ENCODE results near the gene HDAC9.
A peak's percentile ranks its signal among the peaks of the same experiment; 100 is the strongest.

Gene HDAC9

DNA sequence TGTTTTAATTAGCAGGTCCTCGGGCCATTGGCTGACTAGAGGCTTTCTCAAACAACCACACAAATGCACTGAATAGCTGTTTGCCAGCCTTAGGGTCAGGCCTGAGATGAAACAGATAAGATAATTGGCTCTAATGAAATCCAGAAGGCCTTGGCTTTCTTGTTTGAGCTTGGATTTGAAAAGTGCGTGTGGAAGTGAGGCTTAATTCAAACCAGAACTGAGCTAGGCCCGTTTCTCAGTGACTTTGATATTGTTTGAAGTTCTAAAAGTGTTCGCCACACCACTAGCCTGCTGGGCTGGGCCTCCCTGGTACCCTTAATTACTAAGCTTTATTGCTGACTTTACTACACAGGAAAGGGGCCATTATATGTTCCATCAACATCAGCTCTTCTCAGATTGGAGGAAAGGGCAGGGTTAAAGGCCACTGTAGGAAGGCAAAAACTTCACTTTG is 351.2 kb downstream of the HDAC9 start (continued):
- TF ChIP-seq, protein P1, sequence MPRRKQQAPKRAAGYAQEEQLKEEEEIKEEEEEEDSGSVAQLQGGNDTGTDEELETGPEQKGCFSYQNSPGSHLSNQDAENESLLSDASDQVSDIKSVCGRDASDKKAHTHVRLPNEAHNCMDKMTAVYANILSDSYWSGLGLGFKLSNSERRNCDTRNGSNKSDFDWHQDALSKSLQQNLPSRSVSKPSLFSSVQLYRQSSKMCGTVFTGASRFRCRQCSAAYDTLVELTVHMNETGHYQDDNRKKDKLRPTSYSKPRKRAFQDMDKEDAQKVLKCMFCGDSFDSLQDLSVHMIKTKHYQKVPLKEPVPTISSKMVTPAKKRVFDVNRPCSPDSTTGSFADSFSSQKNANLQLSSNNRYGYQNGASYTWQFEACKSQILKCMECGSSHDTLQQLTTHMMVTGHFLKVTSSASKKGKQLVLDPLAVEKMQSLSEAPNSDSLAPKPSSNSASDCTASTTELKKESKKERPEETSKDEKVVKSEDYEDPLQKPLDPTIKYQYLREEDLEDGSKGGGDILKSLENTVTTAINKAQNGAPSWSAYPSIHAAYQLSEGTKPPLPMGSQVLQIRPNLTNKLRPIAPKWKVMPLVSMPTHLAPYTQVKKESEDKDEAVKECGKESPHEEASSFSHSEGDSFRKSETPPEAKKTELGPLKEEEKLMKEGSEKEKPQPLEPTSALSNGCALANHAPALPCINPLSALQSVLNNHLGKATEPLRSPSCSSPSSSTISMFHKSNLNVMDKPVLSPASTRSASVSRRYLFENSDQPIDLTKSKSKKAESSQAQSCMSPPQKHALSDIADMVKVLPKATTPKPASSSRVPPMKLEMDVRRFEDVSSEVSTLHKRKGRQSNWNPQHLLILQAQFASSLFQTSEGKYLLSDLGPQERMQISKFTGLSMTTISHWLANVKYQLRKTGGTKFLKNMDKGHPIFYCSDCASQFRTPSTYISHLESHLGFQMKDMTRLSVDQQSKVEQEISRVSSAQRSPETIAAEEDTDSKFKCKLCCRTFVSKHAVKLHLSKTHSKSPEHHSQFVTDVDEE (CRISPR knock-in tag; IDR thresholded peaks at IDR 0.05): peak; percentile 97
- TF ChIP-seq, protein P2, sequence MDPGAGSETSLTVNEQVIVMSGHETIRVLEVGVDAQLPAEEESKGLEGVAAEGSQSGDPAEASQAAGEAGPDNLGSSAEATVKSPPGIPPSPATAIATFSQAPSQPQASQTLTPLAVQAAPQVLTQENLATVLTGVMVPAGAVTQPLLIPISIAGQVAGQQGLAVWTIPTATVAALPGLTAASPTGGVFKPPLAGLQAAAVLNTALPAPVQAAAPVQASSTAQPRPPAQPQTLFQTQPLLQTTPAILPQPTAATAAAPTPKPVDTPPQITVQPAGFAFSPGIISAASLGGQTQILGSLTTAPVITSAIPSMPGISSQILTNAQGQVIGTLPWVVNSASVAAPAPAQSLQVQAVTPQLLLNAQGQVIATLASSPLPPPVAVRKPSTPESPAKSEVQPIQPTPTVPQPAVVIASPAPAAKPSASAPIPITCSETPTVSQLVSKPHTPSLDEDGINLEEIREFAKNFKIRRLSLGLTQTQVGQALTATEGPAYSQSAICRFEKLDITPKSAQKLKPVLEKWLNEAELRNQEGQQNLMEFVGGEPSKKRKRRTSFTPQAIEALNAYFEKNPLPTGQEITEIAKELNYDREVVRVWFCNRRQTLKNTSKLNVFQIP (CRISPR knock-in tag; IDR thresholded peaks at IDR 0.05; ENCODE audit: borderline replicate concordance, low read depth): no peak

DNA sequence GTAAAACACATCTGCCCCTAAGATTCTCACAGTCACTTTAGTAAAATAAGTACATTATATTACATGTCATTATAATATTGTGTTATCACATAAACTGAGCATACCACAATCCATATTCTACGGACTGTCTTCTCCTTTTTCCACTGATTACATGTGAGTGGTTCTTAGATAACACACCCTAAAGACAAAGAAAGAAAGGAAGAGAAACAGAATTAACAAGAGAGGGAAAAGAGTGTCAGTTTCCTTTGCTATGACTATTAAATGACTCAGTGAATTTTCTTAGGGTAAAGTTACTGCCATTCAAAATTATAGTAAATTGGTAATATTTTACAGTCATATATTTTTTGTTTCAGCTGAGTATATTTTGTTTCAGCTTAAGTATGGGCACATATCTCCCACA is 353.6 kb downstream of the HDAC9 start:
- no peak for TF ChIP-seq BACH2 (CRISPR knock-in tag; IDR thresholded peaks at IDR 0.05; ENCODE audit: borderline replicate concordance)
- TF ChIP-seq ZC3H10 (CRISPR knock-in tag; IDR thresholded peaks at IDR 0.05): no peak
- TF ChIP-seq ESRRG (CRISPR knock-in tag; IDR thresholded peaks at IDR 0.05): no peak
- no peak for TF ChIP-seq PPARA (CRISPR knock-in tag; IDR thresholded peaks at IDR 0.05; ENCODE audit: borderline replicate concordance)
- TF ChIP-seq ZNF565 (CRISPR knock-in tag; conservative IDR thresholded peaks at IDR 0.05; ENCODE audit: low read depth): no peak
- TF ChIP-seq, protein P2 (CRISPR knock-in tag; IDR thresholded peaks at IDR 0.05; ENCODE audit: borderline replicate concordance, low read depth): no peak
- no peak for TF ChIP-seq TCF4 (CRISPR knock-in tag; IDR thresholded peaks at IDR 0.05; ENCODE audit: borderline replicate concordance)
- no peak for ATAC-seq

DNA sequence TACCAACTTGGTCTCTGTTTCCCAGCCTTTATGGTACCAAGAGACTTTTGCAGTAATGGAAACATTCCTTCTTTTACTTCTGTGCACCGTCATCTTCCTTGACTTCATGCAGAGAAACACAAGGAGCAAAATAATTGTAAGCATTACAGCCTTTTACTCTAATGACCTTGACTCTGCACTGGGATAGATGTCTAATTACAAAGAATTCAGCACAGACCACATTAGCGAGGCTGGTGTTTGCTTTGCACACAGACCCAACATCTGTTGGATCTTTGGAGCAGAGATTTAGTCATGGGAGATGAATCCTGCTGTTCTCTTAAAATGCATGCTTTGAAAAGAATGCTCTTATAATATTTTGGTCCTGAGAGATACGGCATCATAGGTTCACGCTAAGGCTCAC is 360.2 kb downstream of the HDAC9 start:
- no peak for ATAC-seq
- TF ChIP-seq ISL1 (CRISPR knock-in tag; IDR thresholded peaks at IDR 0.05): no peak
- no peak for TF ChIP-seq ARNTL (CRISPR knock-in tag; IDR thresholded peaks at IDR 0.05; ENCODE audit: borderline replicate concordance, low read depth)
- no peak for TF ChIP-seq ZNF70 (CRISPR knock-in tag; IDR thresholded peaks at IDR 0.05)
- no peak for TF ChIP-seq ZNF8 (CRISPR knock-in tag; IDR thresholded peaks at IDR 0.05)
- TF ChIP-seq GLIS3 (CRISPR knock-in tag; IDR thresholded peaks at IDR 0.05): no peak
- 0 out of 2 replicates have a peak, but pooled peaks have one; percentile 17 for TF ChIP-seq TCF4 (CRISPR knock-in tag; IDR thresholded peaks at IDR 0.05; ENCODE audit: borderline replicate concordance)
- TF ChIP-seq CSDC2 (CRISPR knock-in tag; IDR thresholded peaks at IDR 0.05): no peak
- TF ChIP-seq, protein P3, sequence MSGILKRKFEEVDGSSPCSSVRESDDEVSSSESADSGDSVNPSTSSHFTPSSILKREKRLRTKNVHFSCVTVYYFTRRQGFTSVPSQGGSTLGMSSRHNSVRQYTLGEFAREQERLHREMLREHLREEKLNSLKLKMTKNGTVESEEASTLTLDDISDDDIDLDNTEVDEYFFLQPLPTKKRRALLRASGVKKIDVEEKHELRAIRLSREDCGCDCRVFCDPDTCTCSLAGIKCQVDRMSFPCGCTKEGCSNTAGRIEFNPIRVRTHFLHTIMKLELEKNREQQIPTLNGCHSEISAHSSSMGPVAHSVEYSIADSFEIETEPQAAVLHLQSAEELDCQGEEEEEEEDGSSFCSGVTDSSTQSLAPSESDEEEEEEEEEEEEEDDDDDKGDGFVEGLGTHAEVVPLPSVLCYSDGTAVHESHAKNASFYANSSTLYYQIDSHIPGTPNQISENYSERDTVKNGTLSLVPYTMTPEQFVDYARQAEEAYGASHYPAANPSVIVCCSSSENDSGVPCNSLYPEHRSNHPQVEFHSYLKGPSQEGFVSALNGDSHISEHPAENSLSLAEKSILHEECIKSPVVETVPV (CRISPR knock-in tag; IDR thresholded peaks at IDR 0.05): no peak

DNA sequence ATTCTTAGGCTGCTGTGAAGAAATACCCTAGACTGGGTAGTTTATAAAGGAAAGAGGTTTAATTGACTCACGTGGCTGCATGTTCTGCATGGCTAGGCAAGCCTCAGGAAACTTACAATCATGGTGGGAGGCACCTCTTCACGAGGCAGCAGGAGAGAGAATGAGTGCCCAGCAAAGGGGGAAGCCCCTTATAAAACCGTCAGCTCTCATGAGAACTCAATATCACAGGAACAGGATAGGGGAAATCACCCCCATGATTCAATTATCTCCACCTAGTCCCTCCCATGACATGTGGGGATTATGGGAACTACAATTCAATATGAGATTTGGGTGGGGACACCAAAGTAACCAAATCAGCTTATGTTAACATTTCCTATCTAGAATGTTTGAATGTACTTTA is 362.7 kb downstream of the HDAC9 start:
- TF ChIP-seq, protein P4, sequence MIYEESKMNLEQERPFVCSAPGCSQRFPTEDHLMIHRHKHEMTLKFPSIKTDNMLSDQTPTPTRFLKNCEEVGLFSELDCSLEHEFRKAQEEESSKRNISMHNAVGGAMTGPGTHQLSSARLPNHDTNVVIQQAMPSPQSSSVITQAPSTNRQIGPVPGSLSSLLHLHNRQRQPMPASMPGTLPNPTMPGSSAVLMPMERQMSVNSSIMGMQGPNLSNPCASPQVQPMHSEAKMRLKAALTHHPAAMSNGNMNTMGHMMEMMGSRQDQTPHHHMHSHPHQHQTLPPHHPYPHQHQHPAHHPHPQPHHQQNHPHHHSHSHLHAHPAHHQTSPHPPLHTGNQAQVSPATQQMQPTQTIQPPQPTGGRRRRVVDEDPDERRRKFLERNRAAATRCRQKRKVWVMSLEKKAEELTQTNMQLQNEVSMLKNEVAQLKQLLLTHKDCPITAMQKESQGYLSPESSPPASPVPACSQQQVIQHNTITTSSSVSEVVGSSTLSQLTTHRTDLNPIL (CRISPR knock-in tag; IDR thresholded peaks at IDR 0.05; ENCODE audit: low read depth): no peak
- TF ChIP-seq, protein P3 (CRISPR knock-in tag; IDR thresholded peaks at IDR 0.05): no peak
- TF ChIP-seq PPARA (CRISPR knock-in tag; IDR thresholded peaks at IDR 0.05; ENCODE audit: borderline replicate concordance) (no peak), ZFP3 (CRISPR knock-in tag; IDR thresholded peaks at IDR 0.05) (no peak), ARNTL (CRISPR knock-in tag; IDR thresholded peaks at IDR 0.05; ENCODE audit: borderline replicate concordance, low read depth) (no peak), ZNF565 (CRISPR knock-in tag; conservative IDR thresholded peaks at IDR 0.05; ENCODE audit: low read depth) (no peak), GLIS3 (CRISPR knock-in tag; IDR thresholded peaks at IDR 0.05) (no peak), ISL1 (CRISPR knock-in tag; IDR thresholded peaks at IDR 0.05) (no peak), OSR1 (CRISPR knock-in tag; IDR thresholded peaks at IDR 0.05) (no peak)
- TF ChIP-seq, protein P2 (CRISPR knock-in tag; IDR thresholded peaks at IDR 0.05; ENCODE audit: borderline replicate concordance, low read depth): no peak
- no peak for ATAC-seq

Data from SK-N-SH treated with all-trans-retinoic acid at 6 μM for 48 hours (cell line).